ENCODE data around the gene FBLN7.

Gene FBLN7

GRCh38 chr2:112156152-112156986 is 18.2 kb downstream of the FBLN7 start:
- no peak for DNase-seq (ENCODE audit: low read depth, low spot score)

DNA sequence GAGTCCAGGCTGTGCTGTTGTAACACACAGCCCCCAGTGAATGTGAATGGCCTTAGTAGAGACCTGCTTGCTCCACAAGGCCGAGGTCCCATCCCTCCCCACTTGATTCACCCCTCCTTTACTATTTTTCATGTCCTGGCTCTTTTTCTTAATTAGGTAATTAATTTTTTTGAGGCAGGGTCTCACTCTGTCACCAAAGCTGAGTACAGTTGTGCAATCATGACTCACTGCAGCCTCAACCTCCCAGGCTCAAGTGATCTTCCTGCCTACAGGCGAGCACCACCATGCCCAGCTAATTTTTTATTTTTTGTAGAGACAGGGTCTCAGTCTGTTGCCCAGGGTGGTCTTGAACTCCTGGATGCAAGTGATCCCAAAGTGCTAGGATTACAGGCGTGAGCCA is 19.3 kb downstream of the FBLN7 start:
- no peak for DNase-seq (ENCODE audit: low read depth, low spot score)

GRCh38 chr2:112159454-112159921 is 21.3 kb downstream of the FBLN7 start:
- no peak for DNase-seq (ENCODE audit: low read depth, low spot score)

GRCh38 chr2:112160283-112161250 is 22.4 kb downstream of the FBLN7 start:
- no peak for DNase-seq (ENCODE audit: low read depth, low spot score)

GRCh38 chr2:112161431-112162145 is 23.4 kb downstream of the FBLN7 start:
- DNase-seq (ENCODE audit: low read depth, low spot score), result no peak

DNA sequence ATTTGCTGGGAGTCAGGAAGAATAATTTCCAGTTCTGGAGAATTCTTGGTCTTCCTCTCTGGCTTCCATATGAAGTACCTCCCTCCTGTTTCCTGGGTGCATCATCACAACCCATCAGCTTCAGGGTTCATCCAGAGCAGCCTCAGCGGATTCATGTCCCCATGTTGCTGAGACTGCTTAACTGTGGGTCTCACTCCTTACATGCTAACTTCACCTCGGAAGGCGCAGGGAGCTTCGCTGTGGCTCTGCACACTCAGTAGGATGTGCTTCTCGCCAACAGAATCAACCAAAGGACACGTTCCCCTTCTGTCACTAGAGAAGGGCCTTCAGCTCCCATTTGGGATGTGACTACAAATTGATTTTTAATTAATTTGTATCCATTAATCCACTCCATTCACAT is 24.2 kb downstream of the FBLN7 start:
- no peak for DNase-seq (ENCODE audit: low read depth, low spot score)

DNA sequence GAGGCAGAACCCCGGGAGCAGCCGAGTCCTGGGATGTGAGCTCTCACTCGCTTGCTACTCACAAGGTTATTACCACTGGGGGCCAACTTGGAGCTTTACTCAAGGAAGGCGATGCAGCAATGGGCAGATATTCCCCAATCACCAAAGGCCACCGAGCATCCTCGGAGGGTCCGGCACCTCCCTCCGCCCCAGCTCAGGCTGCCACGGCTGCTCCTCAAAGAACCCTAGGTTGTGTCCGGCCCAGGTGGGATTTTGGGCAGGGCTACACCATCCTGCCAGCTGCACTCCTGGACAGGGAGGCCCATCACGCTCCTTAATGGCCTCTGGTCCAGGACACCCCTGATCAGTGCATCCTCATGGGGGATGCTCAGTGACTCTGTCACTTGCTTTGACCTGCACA is 24.8 kb downstream of the FBLN7 start:
- no peak for DNase-seq (ENCODE audit: low read depth, low spot score)

DNA sequence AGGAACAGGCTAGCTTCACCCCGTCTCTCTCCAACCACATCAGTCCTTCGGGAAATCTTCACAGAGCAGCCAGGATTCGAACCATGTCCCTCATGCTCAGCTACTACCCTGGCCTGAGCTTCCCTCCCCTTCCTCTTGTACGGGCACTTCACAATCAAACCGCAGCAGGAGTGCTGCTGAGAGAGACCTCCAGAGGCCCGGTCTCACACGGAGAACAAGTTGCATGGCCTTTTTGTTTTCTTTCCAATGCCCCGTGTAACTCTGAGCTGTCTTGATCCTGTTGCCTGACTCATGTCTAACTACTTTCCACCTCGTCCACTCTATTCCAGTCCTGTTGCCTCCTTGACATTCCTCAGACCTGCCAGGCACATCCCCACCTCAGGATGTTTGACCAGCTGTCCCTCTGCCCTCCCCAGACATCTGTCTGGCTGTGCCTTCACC is 25.4 kb downstream of the FBLN7 start:
- DNase-seq (ENCODE audit: low read depth, low spot score), result no peak

GRCh38 chr2:112164876-112165275 is 26.7 kb downstream of the FBLN7 start:
- no peak for DNase-seq (ENCODE audit: low read depth, low spot score)

DNA sequence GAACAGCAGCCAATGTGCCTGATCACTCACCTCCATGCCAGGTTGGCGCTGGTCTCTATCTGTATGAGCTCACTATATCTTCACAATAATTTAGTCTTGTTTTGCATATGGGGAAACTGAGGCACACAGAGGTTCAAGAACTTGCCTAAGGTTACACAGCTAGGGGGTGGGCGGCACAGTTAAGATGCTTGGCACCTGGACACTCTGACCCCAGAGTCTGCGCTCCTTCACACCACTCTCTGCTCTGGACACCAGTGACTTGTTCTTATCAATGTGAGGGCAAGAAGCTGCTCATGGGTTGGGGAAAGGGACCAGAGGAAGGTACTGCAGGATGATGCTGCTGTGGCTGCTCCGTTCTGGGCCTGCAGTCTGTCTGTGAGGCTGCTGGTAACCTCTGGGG is 27.1 kb downstream of the FBLN7 start:
- no peak for DNase-seq (ENCODE audit: low read depth, low spot score)

DNA sequence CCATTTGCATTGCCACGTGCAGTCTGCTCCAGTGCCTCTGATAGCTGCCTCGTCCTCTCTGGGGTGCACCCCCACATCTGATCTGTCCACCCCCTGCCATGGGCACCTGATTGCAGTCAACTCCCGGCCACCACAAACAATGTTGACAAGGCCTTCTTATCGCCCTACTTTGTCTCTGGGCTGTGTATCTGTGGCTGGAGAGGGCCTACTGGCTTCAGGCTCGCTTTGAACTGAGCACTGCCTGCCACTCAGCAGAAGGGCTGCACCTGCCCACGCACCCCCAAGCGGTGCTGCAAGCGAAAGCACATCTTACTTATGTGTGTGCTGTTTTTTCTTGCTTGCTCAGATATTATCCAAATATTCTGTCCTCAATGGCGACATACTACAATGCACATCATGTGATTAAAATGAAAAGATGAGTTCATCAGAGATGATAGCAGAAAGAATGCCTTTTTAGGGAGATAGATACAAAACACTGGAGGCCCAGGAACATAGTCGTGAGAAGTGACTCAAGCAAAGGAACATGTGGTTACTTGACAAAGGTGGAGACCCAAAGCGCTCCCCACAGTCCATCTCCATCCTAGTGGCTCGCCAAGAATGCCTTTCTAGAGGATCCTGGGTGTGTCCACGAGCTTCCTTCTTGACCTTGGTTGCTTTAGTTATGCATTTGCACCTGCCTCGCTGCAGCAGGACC is 28.8 kb downstream of the FBLN7 start:
- no peak for DNase-seq (ENCODE audit: low read depth, low spot score)

DNA sequence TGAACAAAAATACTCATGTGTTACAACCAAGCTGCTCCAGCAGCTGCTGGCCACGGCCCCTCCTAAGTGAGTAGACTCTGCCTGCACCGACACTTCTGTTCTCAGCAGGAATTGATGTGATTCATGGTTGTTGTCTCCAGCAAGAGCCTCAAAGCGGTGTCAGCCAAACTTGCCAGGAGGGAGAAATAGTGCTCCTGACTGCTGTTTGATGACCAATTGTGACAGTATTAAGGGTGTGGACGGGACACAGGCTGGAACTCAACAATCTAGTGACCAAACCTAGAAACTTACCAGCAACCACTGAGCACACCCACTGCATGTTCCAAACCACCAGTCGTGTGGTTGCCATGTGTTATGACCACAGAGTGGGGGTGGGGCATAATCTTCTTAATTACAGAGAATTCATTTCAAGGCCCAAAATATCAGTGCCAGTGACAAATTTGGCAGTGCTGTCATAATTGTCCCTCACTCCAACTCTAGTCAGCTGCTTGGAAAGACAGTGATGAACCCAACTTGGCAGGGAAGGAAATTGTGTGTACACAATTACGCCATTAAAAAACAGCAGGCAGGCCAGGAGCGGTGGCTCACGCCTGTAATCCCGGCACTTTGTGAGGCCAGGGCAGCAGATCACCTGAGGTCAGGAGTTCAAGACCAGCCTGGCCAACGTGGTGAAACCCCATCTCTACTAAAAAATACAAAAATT is 30.4 kb downstream of the FBLN7 start:
- DNase-seq (ENCODE audit: low read depth, low spot score), result no peak

- no peak for DNase-seq (ENCODE audit: low read depth, low spot score)
Observed at GRCh38 chr2:112170495-112170894, 32.3 kb downstream of the FBLN7 start.

DNA sequence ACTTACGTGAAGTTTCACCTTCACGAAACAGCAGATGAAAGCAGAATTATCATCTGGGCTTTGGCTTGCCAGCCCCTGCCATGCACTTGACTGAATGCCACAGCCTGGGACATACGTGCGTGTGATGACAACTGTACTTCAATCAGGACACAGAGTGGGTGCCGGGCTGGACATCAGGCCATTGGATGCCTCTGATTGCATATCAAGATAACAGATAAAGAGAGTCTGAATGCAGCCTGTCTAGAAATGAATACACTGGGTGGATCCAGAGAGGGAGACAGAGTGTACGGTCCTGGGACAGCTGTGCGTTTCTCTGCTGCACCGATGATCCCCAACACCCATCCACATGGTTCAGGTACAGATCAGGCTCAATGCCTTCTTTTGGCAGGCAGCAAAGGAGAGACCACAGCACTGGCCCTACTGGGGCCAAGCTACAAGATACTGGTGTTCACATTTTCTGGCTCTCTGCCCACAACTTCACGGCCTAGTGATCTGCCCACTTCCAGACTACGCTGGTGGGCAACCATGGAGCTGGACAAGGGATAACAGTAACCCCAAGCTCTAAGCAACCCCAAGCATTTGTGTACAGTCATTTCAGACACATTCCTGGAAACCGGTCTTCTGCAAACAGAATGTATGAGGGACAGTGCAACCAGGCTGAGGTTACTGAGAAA is 35.6 kb downstream of the FBLN7 start:
- no peak for DNase-seq (ENCODE audit: low read depth, low spot score)

- no peak for DNase-seq (ENCODE audit: low read depth, low spot score)
Observed at GRCh38 chr2:112174383-112174782, 36.2 kb downstream of the FBLN7 start.

GRCh38 chr2:112175333-112175732 is 37.1 kb downstream of the FBLN7 start:
- DNase-seq (ENCODE audit: low read depth, low spot score), result no peak

DNA sequence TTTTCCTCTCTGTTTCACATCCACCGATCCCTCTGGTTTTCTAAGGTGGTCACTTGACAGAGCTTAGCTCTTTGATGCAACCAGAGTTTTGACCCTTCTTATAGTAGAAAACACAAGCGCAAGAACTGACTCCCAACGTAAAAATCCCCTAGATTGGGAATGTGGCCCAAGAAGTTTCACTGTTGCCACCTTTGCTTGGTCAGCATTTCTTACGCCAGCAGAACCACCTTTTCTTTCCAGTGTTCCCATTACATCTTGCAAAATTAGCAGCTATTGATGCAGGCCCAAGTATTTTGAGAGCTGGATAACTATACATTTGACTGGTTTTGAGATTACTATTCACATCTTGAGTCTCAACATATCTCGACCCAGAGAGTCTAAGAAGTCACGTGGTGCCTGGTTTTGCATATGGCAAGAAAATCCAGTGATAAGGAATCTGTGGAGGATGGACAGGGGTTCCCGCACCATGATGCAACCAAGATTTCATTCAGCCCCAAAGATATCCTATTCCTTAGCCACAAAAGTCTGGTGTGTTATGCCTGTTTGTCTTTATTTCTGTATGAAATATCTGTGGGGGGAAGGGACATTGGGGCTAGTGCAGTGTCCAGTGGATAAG is 37.9 kb downstream of the FBLN7 start:
- no peak for DNase-seq (ENCODE audit: low read depth, low spot score)

DNA sequence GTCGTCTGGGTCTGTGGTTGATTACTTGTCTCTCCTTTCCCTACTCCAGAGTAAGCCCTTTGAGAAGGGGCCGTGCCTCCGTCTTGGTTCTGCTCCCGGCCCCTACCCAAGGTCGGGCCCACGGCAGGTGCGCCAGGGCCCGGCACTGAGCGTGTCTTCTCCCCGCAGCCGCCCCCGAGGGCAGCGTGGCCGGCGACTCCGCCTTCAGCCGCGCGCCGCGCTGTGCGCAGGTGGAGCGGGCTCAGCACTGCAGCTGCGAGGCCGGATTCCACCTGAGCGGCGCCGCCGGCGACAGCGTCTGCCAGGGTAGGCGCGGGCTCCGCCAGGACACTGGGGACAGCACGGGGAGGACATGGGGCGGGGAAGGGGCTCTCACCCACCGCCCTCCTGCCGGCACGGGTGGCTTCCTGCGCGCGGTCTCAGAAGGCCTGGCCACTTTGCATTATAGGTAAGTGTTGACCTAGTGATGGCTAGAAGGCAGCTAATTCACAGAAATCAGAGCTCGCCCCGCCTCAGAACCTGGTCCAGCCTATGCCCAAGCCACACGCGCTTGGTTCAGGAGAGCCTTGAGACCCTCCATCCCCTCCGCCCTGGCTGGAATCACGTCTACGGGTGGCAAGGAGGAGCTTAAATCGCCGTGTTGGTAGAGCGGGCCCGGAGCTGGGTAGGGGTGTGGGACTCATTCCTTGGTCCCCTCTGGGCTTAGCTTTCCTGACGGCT is 43.5 kb downstream of the FBLN7 start:
- no peak for DNase-seq (ENCODE audit: low read depth, low spot score)

- DNase-seq (ENCODE audit: low read depth, low spot score), result no peak
Observed at GRCh38 chr2:112182581-112183034, 44.4 kb downstream of the FBLN7 start.
